ENCODE results near the gene KCTD2. TPM values are rescaled to one million over a fixed set of nuclear protein-coding genes. Genes with fewer than 3 reads are reported as not detected.

The KCTD2 gene
- total RNA-seq, 1 donor from 2014 or later = 17.2 TPM

DNA sequence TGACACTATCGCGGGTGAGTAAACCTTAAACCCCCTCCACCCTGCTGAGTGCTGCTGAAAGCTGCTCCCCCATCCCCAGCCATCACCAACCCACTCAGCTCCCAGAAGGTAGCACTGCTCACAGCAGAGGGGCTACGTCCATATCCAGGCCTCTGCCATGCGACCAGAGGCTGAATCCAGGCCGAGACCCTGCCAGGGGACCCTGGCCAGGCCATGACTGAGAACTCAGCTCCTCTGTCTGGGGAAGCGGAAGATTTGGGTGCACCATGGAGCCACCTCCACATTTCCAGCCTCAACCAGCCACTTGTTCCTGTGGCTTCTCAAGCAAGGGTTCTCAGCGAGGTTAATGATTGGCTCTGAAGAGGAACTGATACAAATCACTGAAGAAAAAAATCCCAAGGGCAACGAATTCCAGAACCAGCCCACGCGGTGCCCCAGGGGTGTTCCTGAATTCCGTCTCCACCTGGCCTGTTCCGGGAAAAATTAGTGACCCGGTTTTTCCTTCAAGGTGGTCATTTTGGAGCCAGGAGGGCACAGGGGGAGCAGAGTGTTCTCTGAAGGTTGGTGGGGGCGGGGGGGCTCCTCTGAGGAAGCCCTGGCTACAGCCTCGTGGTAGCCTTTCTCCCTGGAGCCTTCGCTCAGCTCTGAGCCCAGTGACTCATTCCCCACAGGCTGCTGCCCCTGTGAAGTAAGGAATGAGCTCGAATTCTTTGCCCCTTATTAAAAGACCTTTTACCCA, 31.4 kb downstream of the KCTD2 start:
- Histone ChIP-seq H3K4me3 (no peak overlapping the region), H3K4me1 (peaks cover 37% of the 10 kb centered on the region), H3K27ac (peak overlapping the region; percentile 72), H3K36me3 (no peaks in the 10 kb centered on the region), H3K27me3 (no peaks in the 10 kb centered on the region), H3K9me3 (no peaks in the 10 kb centered on the region)
- no peak for DNase-seq (ENCODE audit: extremely low spot score in 2 of 2)
- TF ChIP-seq CTCF (IDR thresholded peaks at IDR 0.05) (no peak), POLR2A (IDR thresholded peaks at IDR 0.05) (no peak), POLR2AphosphoS5 (IDR thresholded peaks at IDR 0.05; ENCODE audit: insufficient read depth in 1 of 2, low read depth in 1 of 2) (no peak)
- intact Hi-C loops (cut with DNase I) = loop anchor here (10.0 kb wide), 1 partner anchor 46 kb away; no protein-coding TSS in a partner anchor

DNA sequence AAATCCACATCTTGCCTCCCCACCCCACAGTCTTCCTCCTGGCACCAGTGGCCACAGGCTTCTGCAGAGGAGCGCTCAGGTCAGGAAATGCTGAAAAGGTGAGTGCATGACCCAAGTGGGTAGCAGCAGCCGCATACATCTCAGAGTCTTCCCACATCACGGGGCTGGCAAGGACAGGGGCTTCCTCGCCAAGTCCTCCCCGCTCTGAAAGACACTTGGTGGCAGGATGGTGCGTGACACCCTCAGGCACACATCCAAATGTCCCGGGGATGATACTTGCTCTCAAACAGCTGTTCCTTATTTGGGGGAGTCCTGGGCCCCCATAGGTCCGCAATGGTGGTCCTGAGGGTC, 32.0 kb downstream of the KCTD2 start:
- Histone ChIP-seq H3K9me3 (no peaks in the 10 kb centered on the region), H3K27me3 (no peaks in the 10 kb centered on the region), H3K36me3 (no peaks in the 10 kb centered on the region), H3K4me1 (peaks cover 34% of the 10 kb centered on the region), H3K27ac (no peak overlapping the region), H3K4me3 (no peak overlapping the region)
- no peak for TF ChIP-seq POLR2A (IDR thresholded peaks at IDR 0.05)
- TF ChIP-seq CTCF (IDR thresholded peaks at IDR 0.05) = no peak
- TF ChIP-seq POLR2AphosphoS5 (IDR thresholded peaks at IDR 0.05; ENCODE audit: insufficient read depth in 1 of 2, low read depth in 1 of 2) = no peak
- intact Hi-C loops (cut with DNase I) = loop anchor here (10.0 kb wide), 1 partner anchor 46 kb away; no protein-coding TSS in a partner anchor
- no peak for DNase-seq (ENCODE audit: extremely low spot score in 2 of 2)

DNA sequence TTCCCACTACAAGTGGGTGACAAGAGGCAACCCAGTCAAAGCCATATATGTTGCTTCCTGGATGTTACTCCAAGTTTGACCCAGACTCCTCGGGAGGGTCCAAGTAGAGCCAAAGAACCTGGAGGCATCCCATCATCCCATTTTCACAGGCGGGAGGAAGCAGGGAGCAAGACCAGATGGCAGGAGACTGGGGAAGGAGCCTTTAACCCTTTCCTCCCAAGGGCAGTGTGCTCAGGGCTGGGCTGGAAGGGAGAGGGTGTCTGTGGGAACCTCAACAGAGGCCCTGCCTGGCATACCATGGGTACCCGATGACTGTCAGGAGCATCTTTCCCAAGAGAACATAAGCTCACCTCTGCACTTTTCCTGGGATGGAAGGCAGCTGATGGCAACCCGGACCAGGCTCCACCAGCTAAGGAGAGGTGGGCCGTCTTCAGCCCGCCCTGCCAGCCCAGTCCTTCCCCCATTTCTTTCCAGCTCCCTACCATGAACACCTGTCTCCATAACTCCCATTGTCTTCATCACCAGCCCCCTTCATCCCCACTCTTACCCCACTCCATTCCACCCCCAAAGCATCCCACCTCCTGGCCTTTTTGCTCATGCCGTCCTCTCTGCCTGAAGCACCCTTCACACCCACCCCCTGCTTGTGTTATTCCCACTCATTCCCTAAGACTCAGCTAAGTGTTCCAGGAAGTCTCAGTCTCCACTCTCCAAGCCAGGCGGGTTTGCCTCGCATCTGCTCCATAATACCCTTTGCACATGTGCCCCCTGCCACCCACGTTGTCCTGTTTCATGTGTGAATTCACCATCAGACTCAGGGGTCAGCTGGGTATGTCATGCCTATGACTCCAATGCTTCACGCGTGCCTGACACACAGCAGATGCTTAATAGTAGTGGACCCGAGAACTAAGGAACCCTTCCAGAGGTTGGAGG, 34.9 kb downstream of the KCTD2 start:
- intact Hi-C loops (cut with DNase I) = no loop called here
- no peak for DNase-seq (ENCODE audit: extremely low spot score in 2 of 2)
- Histone ChIP-seq H3K4me3 (no peak overlapping the region), H3K9me3 (no peaks in the 10 kb centered on the region), H3K36me3 (no peaks in the 10 kb centered on the region), H3K27me3 (no peaks in the 10 kb centered on the region), H3K4me1 (peaks cover 34% of the 10 kb centered on the region), H3K27ac (no peak overlapping the region)
- TF ChIP-seq CTCF (IDR thresholded peaks at IDR 0.05) (no peak), POLR2A (IDR thresholded peaks at IDR 0.05) (no peak), POLR2AphosphoS5 (IDR thresholded peaks at IDR 0.05; ENCODE audit: insufficient read depth in 1 of 2, low read depth in 1 of 2) (no peak)

DNA sequence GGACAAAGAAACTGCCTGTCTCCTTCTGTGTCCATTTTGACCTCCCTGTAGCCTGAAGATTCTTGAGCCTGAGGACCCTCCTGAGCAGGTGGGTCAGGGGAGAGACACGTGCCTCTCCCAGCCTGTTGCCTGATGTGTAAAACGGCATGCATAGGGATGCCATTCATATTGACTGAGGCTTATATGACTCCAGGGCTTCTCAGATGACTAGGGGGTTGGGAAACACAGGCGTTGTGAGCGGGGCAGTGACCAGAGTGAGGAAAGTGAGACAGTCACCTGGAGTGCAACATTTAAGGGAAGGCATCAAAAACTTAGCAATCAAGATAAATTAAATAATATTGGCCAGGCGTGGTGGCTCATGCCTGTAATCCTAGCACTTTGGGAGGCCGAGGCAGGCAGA, 35.7 kb downstream of the KCTD2 start:
- no peaks in the 10 kb centered on the region for H3K36me3 ChIP-seq
- no peaks in the 10 kb centered on the region for H3K9me3 ChIP-seq
- TF ChIP-seq POLR2AphosphoS5 (IDR thresholded peaks at IDR 0.05; ENCODE audit: insufficient read depth in 1 of 2, low read depth in 1 of 2) (no peak), CTCF (IDR thresholded peaks at IDR 0.05) (no peak), POLR2A (IDR thresholded peaks at IDR 0.05) (no peak)
- DNase-seq (ENCODE audit: extremely low spot score in 2 of 2) = no peak
- no peak overlapping the region for H3K4me3 ChIP-seq
- no peak overlapping the region for H3K27ac ChIP-seq
- H3K27me3 ChIP-seq = no peaks in the 10 kb centered on the region
- peaks cover 33% of the 10 kb centered on the region for H3K4me1 ChIP-seq
- intact Hi-C loops (cut with DNase I) = no loop called here

All from vagina (tissue), 2 donors.